Tongue (tissue), 2 donors: Measurements from ENCODE around the gene KRTAP9-6. TPM values are rescaled to one million over a fixed set of nuclear protein-coding genes. Genes with fewer than 3 reads are reported as not detected.

ENCODE experiments used
- small RNA-seq: library from RNA; depleted of rRNA; stranded (forward); fragments of <200 nt; gene quantifications from one replicate; pipeline ENCODE3, GENCODE V24; 2014; ENCODE audit warnings: low replicate concordance
- total RNA-seq: library from RNA; depleted of rRNA; stranded (reverse); fragments of >200 nt; gene quantifications from one replicate; pipeline ENCODE4 v1.2.3, GENCODE V29; 2014

The KRTAP9-6 gene
- total RNA-seq, 1 donor from 2014 or later: not detected

Small RNA genes lying within 50 kb of the gene (small RNA-seq; reads per million reads assigned to genes)
- not detected for gene KRTAP9-10P

Other genes starting within 250 kb of the KRTAP9-6 start
- gene KRTAP1-5, start 238.2 kb upstream of the KRTAP9-6 start, total RNA-seq: not detected
- not detected for gene KRTAP1-4, start 235.2 kb upstream of the KRTAP9-6 start, total RNA-seq
- not detected for gene KRTAP1-3, start 230.5 kb upstream of the KRTAP9-6 start, total RNA-seq
- not detected for gene KRTAP1-1, start 223.9 kb upstream of the KRTAP9-6 start, total RNA-seq
- not detected for gene KRTAP2-1, start 218.1 kb upstream of the KRTAP9-6 start, total RNA-seq
- not detected for gene KRTAP2-2, start 210.1 kb upstream of the KRTAP9-6 start, total RNA-seq
- gene KRTAP2-3, start 205.3 kb upstream of the KRTAP9-6 start, total RNA-seq: not detected
- gene KRTAP2-4, start 199.5 kb upstream of the KRTAP9-6 start, total RNA-seq: not detected
- gene KRTAP4-7, start 181.2 kb upstream of the KRTAP9-6 start, total RNA-seq: not detected
- gene KRTAP4-8, start 167.2 kb upstream of the KRTAP9-6 start, total RNA-seq: not detected
- not detected for gene KRTAP4-16, start 163.2 kb upstream of the KRTAP9-6 start, total RNA-seq
- gene KRTAP4-9, start 160.0 kb upstream of the KRTAP9-6 start, total RNA-seq: not detected
- not detected for gene KRTAP4-11, start 147.0 kb upstream of the KRTAP9-6 start, total RNA-seq
- gene KRTAP4-12, start 141.2 kb upstream of the KRTAP9-6 start, total RNA-seq: not detected
- not detected for gene KRTAP4-6, start 124.8 kb upstream of the KRTAP9-6 start, total RNA-seq
- gene KRTAP4-5, start 115.6 kb upstream of the KRTAP9-6 start, total RNA-seq: not detected
- not detected for gene KRTAP4-4, start 104.6 kb upstream of the KRTAP9-6 start, total RNA-seq
- not detected for gene KRTAP4-3, start 97.2 kb upstream of the KRTAP9-6 start, total RNA-seq
- gene KRTAP4-2, start 87.2 kb upstream of the KRTAP9-6 start, total RNA-seq: not detected
- not detected for gene KRTAP4-1, start 80.5 kb upstream of the KRTAP9-6 start, total RNA-seq
- gene KRTAP9-1, start 75.5 kb upstream of the KRTAP9-6 start, total RNA-seq: not detected
- not detected for gene KRTAP9-2, start 38.7 kb upstream of the KRTAP9-6 start, total RNA-seq
- not detected for gene KRTAP9-3, start 32.9 kb upstream of the KRTAP9-6 start, total RNA-seq
- not detected for gene KRTAP9-8, start 27.4 kb upstream of the KRTAP9-6 start, total RNA-seq
- not detected for gene KRTAP9-4, start 15.7 kb upstream of the KRTAP9-6 start, total RNA-seq
- not detected for gene KRTAP9-9, start 10.0 kb upstream of the KRTAP9-6 start, total RNA-seq
- not detected for gene KRTAP9-7, start 10.3 kb downstream of the KRTAP9-6 start, total RNA-seq
- gene KRTAP29-1, start 37.5 kb downstream of the KRTAP9-6 start, total RNA-seq: not detected
- gene KRTAP16-1, start 43.9 kb downstream of the KRTAP9-6 start, total RNA-seq: not detected
- 1.0 TPM for gene KRTAP17-1, start 50.3 kb downstream of the KRTAP9-6 start, total RNA-seq
- not detected for gene KRT33A, start 85.5 kb downstream of the KRTAP9-6 start, total RNA-seq
- 0.21 TPM for gene KRT33B, start 104.4 kb downstream of the KRTAP9-6 start, total RNA-seq
- gene KRT34, start 116.9 kb downstream of the KRTAP9-6 start, total RNA-seq: 0.51 TPM
- gene KRT31, start 132.2 kb downstream of the KRTAP9-6 start, total RNA-seq: 6.1 TPM
- not detected for gene KRT37, start 159.2 kb downstream of the KRTAP9-6 start, total RNA-seq
- gene KRT38, start 175.6 kb downstream of the KRTAP9-6 start, total RNA-seq: not detected
- gene KRT32, start 202.0 kb downstream of the KRTAP9-6 start, total RNA-seq: not detected
- gene KRT35, start 215.8 kb downstream of the KRTAP9-6 start, total RNA-seq: not detected
- not detected for gene KRT36, start 224.5 kb downstream of the KRTAP9-6 start, total RNA-seq
- gene KRT13, start 240.2 kb downstream of the KRTAP9-6 start, total RNA-seq: 1,847 TPM